Kidney (tissue), 14 donors: ENCODE results near the gene DISC1. TPM values are rescaled to one million over a fixed set of nuclear protein-coding genes. Genes with fewer than 3 reads are reported as not detected.

Experiments used
- DNase-seq, 5 donors: peaks; one replicate each; pipeline ENCODE4 v3.0.0-alpha.2; 2013 to 2020
- FAIRE-seq: peaks from 2 replicates; lab custom pipeline; 2012; peaks lifted over from hg19 to GRCh38; lab: Jason Lieb, UNC
- H3K27ac ChIP-seq, 2 donors: one replicate each; pipeline ENCODE4 v1.7.0; 2013; ENCODE audit warnings: low read depth in 2 of 2, low read length in 2 of 2, inconsistent platforms in 1 of 2
- H3K27me3 ChIP-seq: one replicate; pipeline ENCODE4 v1.7.1; 2013; ENCODE audit warnings: low read length, inconsistent platforms; ENCODE audit not compliant: control insufficient read depth, insufficient read depth
- H3K36me3 ChIP-seq, 3 donors: one replicate each; pipeline versions ENCODE4 v1.7.0 to v1.7.1; 2013; ENCODE audit warnings: low read length in 3 of 3, control low read depth in 1 of 3, inconsistent platforms in 1 of 3; ENCODE audit not compliant: insufficient read depth in 3 of 3, control insufficient read depth in 2 of 3
- H3K4me1 ChIP-seq, 3 donors: one replicate each; pipeline versions ENCODE4 v1.7.0 to v1.7.1; 2013; ENCODE audit warnings: low read length in 3 of 3, inconsistent platforms in 1 of 3, low read depth in 1 of 3; ENCODE audit not compliant: control insufficient read depth in 2 of 3, insufficient read depth in 2 of 3
- H3K4me3 ChIP-seq, 3 donors: one replicate each; pipeline versions ENCODE4 v1.7.0 to v1.8.1; 2013; ENCODE audit warnings: low read length in 3 of 3, control low read depth in 1 of 3, inconsistent platforms in 1 of 3
- H3K9ac ChIP-seq, 3 donors: one replicate each; pipeline versions ENCODE4 v1.7.0 to v1.7.1; 2013; ENCODE audit warnings: low read length in 3 of 3, control low read depth in 1 of 3, inconsistent platforms in 1 of 3
- H3K9me3 ChIP-seq, 3 donors: one replicate each; pipeline versions ENCODE4 v1.7.0 to v1.7.1; 2013; ENCODE audit warnings: low read length in 3 of 3, control low read depth in 1 of 3, inconsistent platforms in 1 of 3; ENCODE audit not compliant: control insufficient read depth in 2 of 3, insufficient read depth in 1 of 3
- CTCF ChIP-seq: IDR thresholded peaks from 3 replicates; pipeline ENCODE4 v1.5.1; 2012; ENCODE audit warnings: mild to moderate bottlenecking, moderate library complexity, borderline replicate concordance; ENCODE audit not compliant: insufficient read depth; ENCODE audit errors: extremely low read depth
- intact Hi-C: fragments of 100-400 bp; cut with DNase I; formaldehyde crosslinking; loops from one replicate; pipeline ENCODE4 v1.11.1; 2022
- polyA plus RNA-seq: library from polyadenylated mRNA; stranded (reverse); fragments of 350-450 nt; fragmentation: Illumina TruSeq; extraction: RNeasy Lipid Tissue Mini Kit (QIAGEN cat#74804); gene quantifications from one replicate; pipeline ENCODE4 v1.2.3, GENCODE V29; 2014; ENCODE audit warnings: low read depth, low replicate concordance; ENCODE audit not compliant: insufficient read depth
- total RNA-seq: library from RNA; stranded (reverse); fragmentation: NEBNext Ultra II Directional; extraction: Animal tissue kit (Norgen Biotek cat#: 25700); gene quantifications from one replicate; pipeline ENCODE4 v1.2.1, GENCODE V29; 2021
- donor health status: control.
- donor health status: control.
- donor health status: control.
- donor health status: control.
- donor health status: control.
- donor health status: DM: yes; HTN: yes; CAD: no.
- donor health status: Normal renal cell carcinoma (clear cell type).

DISC1 gene
- total and polyA plus RNA-seq, 2 donors from 2014 or later = 0.80 to 15.9 TPM

DNA sequence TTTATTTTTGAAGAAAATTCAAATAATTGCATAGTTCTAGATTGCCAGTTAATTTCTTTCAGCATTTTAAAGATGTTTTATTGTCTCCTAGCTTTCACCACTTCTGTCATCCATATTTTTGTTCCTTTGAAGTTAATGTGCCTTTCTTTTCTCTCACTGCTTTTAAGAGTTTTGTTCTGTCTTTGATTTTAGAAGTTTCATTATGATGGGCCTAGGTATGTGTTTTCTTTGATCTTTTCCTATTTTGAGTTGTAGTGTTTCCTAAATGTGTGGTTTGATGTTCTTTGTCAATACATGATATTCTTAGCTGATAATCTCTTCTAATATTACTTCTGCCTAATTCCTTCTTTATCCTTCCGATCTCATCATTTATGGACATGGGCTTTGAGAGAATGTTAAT lies 378.7 kb downstream of the DISC1 start:
- no peak overlapping the region for H3K9ac ChIP-seq
- no peaks in the 10 kb centered on the region for H3K27me3 ChIP-seq
- FAIRE-seq (no peak), DNase-seq (no peak)
- intact Hi-C loops = no loop called here
- no peaks in the 10 kb centered on the region for H3K9me3 ChIP-seq
- no peak overlapping the region for H3K27ac ChIP-seq
- no peaks in the 10 kb centered on the region for H3K4me1 ChIP-seq
- H3K36me3 ChIP-seq = no peaks in the 10 kb centered on the region
- no peak overlapping the region for H3K4me3 ChIP-seq
- no peak for TF ChIP-seq CTCF

GRCh38 chr1:232009741-232010140 lies 383.2 kb downstream of the DISC1 start:
- no peaks in the 10 kb centered on the region for H3K27me3 ChIP-seq
- no peak overlapping the region for H3K9ac ChIP-seq
- FAIRE-seq (no peak), DNase-seq (no peak)
- peaks cover 0 to 2% (median 0%) of the 10 kb centered on the region in 3 donors for H3K4me1 ChIP-seq
- intact Hi-C loops = no loop called here
- no peak overlapping the region for H3K27ac ChIP-seq
- no peaks in the 10 kb centered on the region for H3K9me3 ChIP-seq
- H3K36me3 ChIP-seq = no peaks in the 10 kb centered on the region
- H3K4me3 ChIP-seq = no peak overlapping the region
- TF ChIP-seq CTCF = no peak

DNA sequence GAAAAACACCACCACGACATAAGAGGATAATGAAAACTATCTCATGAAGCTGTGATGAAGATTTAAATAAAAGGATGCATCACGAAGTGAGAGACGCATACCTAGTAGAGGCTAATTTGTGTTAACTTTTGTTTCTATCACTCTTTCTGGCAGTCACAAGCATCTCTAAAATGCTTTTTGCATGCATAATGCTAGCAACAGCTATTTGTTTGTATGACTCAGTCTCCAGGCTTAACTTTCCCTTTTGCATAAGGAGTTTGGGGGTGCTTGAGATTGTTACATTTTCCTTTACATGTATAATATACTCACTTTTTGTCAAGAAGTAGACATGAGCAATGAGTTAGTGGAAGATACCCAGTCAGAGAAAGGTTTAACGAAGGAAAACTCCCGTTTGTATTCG lies 385.4 kb downstream of the DISC1 start:
- no peaks in the 10 kb centered on the region for H3K9me3 ChIP-seq
- intact Hi-C loops = no loop called here
- peaks cover 0 to 2% (median 0%) of the 10 kb centered on the region in 3 donors for H3K4me1 ChIP-seq
- H3K9ac ChIP-seq = no peak overlapping the region
- H3K27me3 ChIP-seq = no peaks in the 10 kb centered on the region
- H3K27ac ChIP-seq = no peak overlapping the region
- no peaks in the 10 kb centered on the region for H3K36me3 ChIP-seq
- TF ChIP-seq CTCF = no peak
- FAIRE-seq = no peak
- DNase-seq = no peak
- no peak overlapping the region for H3K4me3 ChIP-seq

DNA sequence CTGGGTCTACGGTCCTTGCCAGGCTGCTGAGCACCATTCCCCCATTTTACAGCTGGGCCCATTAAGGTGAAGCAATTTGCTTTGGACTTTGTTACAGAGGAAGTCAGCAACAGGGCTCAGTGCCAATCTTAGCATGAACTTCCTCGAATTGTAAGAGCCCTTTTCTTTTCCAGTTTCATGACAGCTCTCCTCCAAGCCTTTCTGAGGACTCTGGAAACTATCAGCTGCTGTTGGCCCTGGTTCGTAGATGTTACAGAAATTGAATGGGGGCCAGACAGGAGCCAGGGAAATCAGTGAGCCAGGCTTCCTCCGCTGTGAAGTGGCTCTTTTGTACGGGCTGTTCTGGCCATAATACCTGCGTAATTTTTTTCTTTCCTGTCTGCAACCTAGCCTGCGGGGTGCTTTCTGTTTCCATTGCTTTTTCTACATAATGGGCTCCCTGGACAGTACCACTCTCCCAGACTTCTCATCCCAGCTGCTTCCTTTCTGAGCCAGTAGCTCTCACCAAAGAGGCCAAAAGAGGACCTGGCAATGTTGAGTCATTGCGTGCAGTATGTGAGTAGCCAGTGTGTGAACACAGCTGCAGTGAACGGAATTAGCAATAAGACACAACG lies 386.3 kb downstream of the DISC1 start:
- Histone ChIP-seq H3K4me3 (no peak overlapping the region), H3K9me3 (no peaks in the 10 kb centered on the region), H3K9ac (no peak overlapping the region), H3K36me3 (no peaks in the 10 kb centered on the region), H3K27ac (no peak overlapping the region), H3K4me1 (peaks cover 0 to 2% (median 0%) of the 10 kb centered on the region in 3 donors), H3K27me3 (no peaks in the 10 kb centered on the region)
- DNase-seq = peak in 1 of 5 donors; percentile 50
- no peak for TF ChIP-seq CTCF
- intact Hi-C loops = no loop called here
- no peak for FAIRE-seq
